ENCODE measurements around the gene SLC43A3.

The SLC43A3 gene

DNA sequence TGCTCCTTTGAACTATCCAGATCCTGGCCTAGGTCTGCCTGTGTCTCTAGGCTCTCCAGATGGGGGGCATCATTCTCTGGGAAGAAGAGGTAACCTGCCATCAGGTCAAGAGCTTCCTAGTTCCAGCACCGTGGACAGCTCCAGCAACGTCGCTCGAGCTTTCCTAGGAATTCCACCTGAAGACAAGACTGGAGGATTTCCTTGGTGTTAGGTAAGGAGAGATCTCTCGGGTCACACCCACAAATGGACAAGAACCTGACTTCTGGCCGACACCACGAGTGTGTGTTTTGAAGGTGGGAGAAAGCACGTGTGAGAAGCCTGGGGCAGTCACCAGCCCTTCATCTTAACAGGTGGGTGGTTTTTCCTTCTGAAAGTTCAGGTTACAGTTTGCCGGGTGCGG lies 47.2 kb downstream of the SLC43A3 start:
- no peak overlapping the region for H3K27ac ChIP-seq
- TF ChIP-seq, protein P1, sequence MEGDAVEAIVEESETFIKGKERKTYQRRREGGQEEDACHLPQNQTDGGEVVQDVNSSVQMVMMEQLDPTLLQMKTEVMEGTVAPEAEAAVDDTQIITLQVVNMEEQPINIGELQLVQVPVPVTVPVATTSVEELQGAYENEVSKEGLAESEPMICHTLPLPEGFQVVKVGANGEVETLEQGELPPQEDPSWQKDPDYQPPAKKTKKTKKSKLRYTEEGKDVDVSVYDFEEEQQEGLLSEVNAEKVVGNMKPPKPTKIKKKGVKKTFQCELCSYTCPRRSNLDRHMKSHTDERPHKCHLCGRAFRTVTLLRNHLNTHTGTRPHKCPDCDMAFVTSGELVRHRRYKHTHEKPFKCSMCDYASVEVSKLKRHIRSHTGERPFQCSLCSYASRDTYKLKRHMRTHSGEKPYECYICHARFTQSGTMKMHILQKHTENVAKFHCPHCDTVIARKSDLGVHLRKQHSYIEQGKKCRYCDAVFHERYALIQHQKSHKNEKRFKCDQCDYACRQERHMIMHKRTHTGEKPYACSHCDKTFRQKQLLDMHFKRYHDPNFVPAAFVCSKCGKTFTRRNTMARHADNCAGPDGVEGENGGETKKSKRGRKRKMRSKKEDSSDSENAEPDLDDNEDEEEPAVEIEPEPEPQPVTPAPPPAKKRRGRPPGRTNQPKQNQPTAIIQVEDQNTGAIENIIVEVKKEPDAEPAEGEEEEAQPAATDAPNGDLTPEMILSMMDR (conservative IDR thresholded peaks at IDR 0.05): no peak

DNA sequence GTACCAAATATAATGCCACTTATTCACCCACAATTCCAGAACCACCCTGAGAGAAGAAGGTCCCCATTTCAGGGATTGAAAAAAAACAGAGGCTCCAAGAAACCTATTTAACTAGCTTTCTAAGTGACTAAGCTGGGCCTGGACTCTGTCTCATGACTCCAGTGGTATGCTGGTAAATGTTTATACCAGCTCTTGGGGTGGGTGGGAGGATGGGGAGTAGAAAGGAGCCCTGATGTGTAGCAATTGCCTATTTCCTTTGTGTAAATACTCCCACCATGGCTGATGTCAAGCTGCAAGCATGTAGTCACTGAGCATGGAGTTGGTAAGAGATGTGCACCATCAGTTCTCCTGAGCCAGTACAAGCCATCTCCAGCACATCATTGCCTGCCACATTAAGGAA lies 48.7 kb downstream of the SLC43A3 start:
- no peak overlapping the region for H3K27ac ChIP-seq
- TF ChIP-seq, protein P1 (conservative IDR thresholded peaks at IDR 0.05): no peak

DNA sequence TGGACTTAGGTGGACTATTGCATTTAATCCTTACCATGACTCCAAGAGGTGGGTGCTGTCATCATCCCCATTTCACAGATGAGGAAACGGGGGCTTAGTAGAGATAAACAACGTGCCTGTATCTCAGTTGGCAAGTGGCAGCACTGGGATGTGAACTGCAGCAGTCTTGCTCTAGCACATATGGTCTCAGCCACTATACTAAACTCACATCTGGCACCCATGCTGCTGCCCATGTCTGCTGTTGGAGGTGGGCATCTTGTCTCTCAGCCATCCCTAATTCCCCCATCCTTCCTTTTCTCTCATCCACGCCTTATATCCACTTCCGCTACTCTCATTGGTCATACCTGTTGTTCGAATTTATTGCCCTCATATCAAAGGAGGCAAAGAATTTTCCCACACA lies 49.8 kb downstream of the SLC43A3 start:
- TF ChIP-seq, protein P1 (conservative IDR thresholded peaks at IDR 0.05): no peak

DNA sequence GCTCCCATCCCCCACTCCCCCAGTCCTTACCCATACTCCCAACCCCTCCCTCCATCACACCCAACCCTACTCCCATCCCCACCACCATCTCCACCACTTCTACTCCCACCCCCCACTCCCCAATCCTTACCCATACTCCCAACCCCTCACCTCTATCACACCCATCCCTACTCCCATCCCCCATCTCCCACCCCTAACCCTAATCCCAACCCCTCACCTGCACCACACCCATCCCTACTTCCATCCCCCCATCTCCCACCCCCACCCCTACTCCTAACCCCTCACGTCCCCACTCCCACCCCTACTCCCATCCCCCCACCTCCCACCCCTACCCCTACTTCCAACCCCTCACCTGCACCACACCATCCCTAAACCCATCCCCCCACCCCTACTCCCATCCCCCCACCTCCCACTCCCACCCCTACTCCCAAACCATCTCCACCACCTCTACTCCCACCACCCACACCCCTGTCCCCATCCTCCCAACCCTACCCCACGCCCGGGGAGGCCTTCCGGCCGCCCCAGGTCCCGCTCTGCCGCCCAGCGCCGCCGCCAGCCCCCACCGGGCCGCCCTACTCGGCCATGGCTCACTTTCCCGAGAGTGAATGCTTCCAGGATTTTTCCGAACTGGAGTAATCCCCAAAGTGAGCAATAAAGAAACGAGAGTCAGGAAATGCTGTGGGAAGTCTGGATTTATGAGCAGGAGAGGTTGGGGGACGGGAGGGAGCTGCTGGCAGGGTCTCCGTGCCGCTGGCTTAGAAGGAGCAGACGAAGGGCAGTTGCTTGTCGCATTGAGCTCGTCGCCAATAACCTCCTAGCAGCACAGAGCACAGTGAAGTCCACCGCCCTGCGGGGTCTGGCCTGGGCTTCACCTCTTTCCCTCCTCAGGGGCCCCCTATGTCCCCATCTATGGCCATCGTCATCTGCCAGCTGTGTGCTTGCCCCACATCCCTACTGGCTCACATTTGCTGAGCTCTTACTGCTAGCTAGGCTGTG lies 50.5 kb downstream of the SLC43A3 start:
- no peak overlapping the region for H3K27ac ChIP-seq
- TF ChIP-seq, protein P1 (conservative IDR thresholded peaks at IDR 0.05): no peak

More for the DNA sequence above, 49.8 kb downstream of the SLC43A3 start:
- H3K27ac ChIP-seq: no peak overlapping the region

DNA sequence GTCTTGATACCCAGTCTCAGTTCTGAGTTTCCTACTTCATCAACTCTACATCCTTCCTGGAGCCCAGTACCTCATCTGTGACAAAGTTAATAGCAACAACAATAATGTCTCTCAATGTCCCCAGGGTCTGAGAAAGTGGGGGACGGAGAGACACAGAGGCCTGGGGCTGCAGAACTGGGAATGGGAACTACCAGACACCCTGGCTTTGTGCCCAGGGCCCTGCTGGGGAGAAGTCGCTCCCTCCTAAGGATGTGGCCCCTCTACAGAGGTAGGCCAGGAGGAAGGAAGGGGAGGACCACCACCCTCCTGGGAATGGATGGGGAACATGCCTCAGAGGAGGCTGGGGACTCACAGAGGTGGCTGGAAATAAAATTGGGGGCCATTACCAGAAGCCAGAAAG lies 51.4 kb downstream of the SLC43A3 start:
- no peak overlapping the region for H3K27ac ChIP-seq
- TF ChIP-seq, protein P1 (conservative IDR thresholded peaks at IDR 0.05): no peak

DNA sequence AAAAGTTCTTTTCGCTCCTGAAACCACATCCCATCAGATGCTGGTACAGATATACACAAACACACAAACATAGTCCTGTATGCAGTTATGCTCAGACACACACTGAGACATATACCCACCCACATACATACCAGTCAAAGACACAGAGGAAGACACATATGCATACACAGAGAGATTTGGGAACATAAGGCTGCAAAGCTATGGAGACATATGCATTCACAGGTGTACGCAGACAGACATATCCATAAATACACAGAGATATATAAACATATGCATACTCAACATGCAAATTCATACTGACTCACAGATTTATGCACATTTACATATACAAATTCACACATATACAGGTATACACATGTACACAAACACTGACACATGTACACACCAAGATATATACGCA lies 52.0 kb downstream of the SLC43A3 start:
- H3K27ac ChIP-seq: no peak overlapping the region
- TF ChIP-seq, protein P1 (conservative IDR thresholded peaks at IDR 0.05): no peak

DNA sequence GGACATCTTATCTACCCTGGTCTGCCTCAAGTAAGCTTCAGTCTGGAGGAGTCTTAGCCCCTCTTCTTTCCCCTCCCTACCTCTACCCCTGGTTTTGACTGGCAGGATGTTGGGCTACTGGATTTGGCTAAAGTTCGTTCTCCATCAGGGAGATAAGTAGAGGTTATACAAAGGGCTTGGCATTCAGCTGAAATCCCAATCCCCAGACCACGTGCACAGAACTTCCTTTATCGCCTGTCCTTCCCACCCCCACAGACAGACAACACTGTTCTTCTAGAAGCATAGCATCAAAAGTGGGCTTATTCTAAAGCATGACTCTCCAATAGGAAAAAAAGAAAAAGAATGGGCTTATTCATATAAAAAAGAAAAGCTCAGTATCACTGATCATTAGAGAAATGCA lies 53.8 kb downstream of the SLC43A3 start:
- TF ChIP-seq, protein P1 (conservative IDR thresholded peaks at IDR 0.05): no peak
- no peak overlapping the region for H3K27ac ChIP-seq
